Epithelial cell of proximal tubule (primary cell): ENCODE data around the gene BANF1. TPM values are rescaled to one million over a fixed set of nuclear protein-coding genes. Genes with fewer than 3 reads are reported as not detected.

ENCODE experiments used
- DNase-seq: peaks from one replicate; pipeline ENCODE4 v3.0.0-alpha.2; 2011; ENCODE audit warnings: low read depth
- H3K4me3 ChIP-seq: 2 replicates; pipeline ENCODE4 v1.5.1; 2011; ENCODE audit warnings: low read depth, mild to moderate bottlenecking, low read length
- CTCF ChIP-seq: conservative IDR thresholded peaks from 2 replicates; pipeline ENCODE4 v1.5.1; 2012; ENCODE audit warnings: low read depth, mild to moderate bottlenecking, low read length
- total RNA-seq: library from RNA; depleted of rRNA; stranded (reverse); fragments of >200 nt; gene quantifications from 2 replicates; pipeline ENCODE4 v1.2.3, GENCODE V29; 2015

Gene BANF1
- total RNA-seq, 1 donor from 2014 or later = 144 TPM

- DNase-seq = no peak
- no peak overlapping the region for H3K4me3 ChIP-seq
- no peak for TF ChIP-seq CTCF
Observed at GRCh38 chr11:65979261-65979759, 23.0 kb upstream of the BANF1 start.

- no peak for DNase-seq
- TF ChIP-seq CTCF = no peak
- no peak overlapping the region for H3K4me3 ChIP-seq
Observed at GRCh38 chr11:65981101-65981740, 21.1 kb upstream of the BANF1 start.

DNA sequence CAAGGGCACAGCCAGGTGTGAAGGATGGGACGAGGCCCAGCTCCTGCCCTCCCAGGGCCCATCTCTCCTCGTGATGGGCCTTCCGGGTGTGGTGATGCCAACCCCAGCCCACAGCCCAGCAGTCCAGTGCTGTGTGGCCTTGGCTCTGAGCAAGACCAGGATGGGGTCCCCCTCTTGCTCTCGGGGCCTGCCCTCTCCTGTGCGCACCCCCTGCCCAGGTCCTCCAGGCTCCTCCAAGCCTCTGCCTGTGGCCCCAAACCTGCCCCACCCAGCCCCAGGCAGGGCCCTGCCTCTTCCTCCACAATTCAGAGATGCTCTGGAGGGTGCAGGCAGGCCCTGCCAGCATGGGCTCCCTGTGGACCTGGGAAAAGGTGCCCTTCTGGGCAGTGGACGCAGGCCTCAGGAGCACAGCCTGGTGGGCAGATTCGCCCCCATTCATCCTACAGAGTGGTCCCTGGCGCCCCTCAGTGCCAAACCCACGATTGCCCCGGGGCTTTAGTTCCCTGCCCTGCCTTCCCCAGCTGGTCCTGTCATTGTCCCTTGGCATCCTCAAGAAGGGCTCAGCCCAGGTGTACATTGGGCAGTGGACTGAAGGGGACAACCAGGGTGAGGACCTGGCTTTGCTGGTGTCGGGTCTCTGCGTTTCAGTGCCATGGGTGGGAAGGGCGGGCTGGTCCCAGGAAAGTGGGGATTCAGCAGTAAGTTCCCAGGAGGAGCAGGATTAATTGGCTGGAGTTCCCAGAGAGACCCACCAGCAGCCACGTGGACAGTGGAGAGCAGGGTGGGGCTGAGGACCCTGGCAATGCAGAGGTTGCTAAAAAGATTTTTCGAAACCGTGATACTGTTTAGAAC, 20.1 kb upstream of the BANF1 start:
- no peak for DNase-seq
- TF ChIP-seq CTCF = no peak

GRCh38 chr11:65982824-65983588, 19.3 kb upstream of the BANF1 start:
- no peak for DNase-seq
- H3K4me3 ChIP-seq = no peak overlapping the region
- TF ChIP-seq CTCF = no peak

More for the DNA sequence above, 20.1 kb upstream of the BANF1 start:
- no peak overlapping the region for H3K4me3 ChIP-seq

- TF ChIP-seq CTCF = no peak
- no peak overlapping the region for H3K4me3 ChIP-seq
- DNase-seq = no peak
Observed at GRCh38 chr11:65983589-65983987, 18.7 kb upstream of the BANF1 start.

DNA sequence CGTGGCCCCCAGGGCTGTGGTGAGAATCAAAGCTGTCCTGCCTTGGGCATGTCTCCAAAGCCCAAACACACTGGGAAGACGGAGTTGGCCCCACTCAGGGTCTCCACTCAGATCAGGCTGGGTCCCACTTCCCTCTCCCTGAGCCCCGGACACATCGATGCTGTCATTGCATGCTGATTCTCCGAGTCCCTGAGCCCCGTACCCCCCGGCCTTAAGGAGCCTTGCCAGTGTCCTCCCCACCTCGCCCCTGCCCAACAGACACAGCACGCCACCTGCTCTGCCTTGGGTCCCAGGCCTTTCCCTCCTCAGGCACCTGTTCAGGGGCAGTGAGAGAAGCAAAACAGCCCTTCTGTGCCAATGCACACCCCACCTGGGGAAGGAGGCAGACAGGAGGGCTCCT, 15.0 kb upstream of the BANF1 start:
- no peak overlapping the region for H3K4me3 ChIP-seq
- no peak for DNase-seq
- no peak for TF ChIP-seq CTCF
